GM12872 (cell line): Measurements from ENCODE around the gene GRK4.

Source experiments
- TF ChIP-seq, protein P1 (sequence below): IDR thresholded peaks from 3 replicates; pipeline ENCODE4 v1.5.1; 2011; ENCODE audit warnings: low read depth, mild to moderate bottlenecking, low read length, moderate library complexity; ENCODE audit not compliant: insufficient read depth

The GRK4 gene

GRCh38 chr4:3077796-3078195, 114.4 kb downstream of the GRK4 start:
- TF ChIP-seq, protein P1, sequence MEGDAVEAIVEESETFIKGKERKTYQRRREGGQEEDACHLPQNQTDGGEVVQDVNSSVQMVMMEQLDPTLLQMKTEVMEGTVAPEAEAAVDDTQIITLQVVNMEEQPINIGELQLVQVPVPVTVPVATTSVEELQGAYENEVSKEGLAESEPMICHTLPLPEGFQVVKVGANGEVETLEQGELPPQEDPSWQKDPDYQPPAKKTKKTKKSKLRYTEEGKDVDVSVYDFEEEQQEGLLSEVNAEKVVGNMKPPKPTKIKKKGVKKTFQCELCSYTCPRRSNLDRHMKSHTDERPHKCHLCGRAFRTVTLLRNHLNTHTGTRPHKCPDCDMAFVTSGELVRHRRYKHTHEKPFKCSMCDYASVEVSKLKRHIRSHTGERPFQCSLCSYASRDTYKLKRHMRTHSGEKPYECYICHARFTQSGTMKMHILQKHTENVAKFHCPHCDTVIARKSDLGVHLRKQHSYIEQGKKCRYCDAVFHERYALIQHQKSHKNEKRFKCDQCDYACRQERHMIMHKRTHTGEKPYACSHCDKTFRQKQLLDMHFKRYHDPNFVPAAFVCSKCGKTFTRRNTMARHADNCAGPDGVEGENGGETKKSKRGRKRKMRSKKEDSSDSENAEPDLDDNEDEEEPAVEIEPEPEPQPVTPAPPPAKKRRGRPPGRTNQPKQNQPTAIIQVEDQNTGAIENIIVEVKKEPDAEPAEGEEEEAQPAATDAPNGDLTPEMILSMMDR: no peak

DNA sequence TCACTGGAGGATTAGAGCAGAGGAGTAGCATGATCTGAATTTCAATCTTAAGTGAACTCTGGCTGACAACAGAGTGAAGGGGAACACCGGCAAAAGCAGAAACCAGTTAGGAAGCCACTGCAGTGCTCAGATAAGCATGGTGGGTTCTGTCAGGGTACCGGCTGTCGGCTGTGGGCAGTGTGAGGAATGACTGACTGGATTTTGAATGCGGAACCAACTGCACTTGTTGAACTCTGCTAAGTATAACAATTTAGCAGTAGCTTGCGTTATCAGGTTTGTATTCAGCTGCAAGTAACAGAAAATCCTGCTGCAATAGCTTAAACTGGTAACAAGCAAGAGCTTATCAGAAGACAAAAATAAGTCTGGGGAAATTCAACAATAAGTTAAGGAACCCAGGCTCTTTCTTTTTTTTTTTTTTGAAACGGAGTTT, 116.3 kb downstream of the GRK4 start:
- TF ChIP-seq, protein P1: no peak

DNA sequence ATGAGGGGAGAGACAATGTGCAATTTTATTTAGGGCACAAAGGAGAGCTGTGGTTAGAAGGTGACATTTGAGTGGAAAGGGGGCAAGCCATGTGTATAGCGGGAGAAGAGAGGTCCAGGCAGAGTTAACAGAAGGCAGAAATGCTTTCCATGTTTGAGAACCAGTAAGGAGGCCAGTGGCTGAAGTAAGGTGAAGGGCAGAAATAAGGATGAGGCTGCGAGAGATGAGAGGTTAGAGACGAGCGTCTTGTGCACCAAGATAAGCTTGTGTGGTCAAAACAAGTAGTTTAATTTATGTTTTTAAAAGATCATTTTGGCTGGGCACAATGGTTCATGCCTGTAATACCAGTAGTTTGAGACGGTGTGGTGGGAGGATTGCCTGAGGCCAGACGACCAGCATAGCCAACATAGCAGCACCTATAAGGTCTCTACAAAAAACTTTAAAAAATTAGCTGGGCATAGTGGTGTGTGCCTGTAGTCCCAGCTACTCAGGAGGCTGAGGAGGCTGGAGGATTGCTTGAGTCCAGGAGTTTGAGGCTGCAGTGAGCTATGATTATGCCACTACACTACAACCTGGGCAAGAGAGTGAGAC, 119.6 kb downstream of the GRK4 start:
- TF ChIP-seq, protein P1: no peak

DNA sequence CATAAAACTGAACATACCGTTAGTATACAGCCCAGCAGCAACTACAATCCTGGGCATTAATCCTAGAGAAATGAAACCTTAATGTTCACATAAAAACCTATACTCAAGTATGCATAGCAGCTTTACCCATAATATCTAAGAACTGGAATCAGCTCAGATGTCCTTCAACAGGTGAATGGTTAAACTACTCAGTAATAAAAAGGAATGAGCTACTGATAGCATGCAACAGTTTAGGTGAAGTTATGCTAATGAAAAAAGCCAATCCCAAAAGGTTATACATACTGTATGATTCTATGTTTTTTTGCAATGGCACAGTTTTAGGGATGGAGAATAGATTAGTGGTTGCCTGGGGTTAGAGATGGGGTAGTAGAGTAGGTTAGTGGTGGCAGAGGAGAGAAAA, 120.4 kb downstream of the GRK4 start:
- TF ChIP-seq, protein P1: no peak

DNA sequence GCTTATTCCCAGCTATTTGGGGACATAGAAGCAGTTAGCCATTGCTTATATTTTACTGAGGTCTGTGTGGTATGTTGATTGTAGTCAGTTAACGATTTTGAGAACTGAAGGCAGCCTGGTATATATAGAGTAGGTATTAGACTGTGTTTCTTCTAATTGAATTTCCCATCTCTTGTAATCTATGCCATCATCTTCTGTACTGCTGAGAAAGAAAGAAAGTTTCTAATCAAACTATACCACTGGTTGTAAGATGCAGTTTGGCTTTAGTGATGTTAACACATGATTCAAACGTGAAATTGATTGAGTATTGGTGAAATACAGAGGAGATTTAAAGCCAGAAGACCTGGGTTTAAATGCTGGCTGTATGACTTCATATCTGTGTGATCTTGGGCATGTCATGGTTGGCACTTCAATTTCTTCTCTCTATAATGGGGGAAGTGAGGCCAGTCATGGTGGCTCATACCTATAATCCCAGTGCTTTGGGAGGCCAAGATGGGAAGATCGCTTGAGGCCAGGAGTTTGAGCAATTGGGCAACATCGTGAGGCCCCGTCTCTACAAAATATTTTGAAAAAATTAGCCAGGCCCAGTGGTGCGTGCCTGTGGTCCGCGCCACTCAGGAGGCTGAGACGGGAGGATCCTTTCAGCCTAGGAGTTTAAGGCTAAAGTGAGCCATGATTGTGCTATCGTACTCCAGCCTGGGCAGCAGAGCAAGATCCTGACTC, 122.7 kb downstream of the GRK4 start:
- TF ChIP-seq, protein P1: no peak

- TF ChIP-seq, protein P1: no peak
Measured at GRCh38 chr4:3087115-3087797, 123.9 kb downstream of the GRK4 start.
